Measurements from ENCODE around the gene NGFR.

Gene NGFR

DNA sequence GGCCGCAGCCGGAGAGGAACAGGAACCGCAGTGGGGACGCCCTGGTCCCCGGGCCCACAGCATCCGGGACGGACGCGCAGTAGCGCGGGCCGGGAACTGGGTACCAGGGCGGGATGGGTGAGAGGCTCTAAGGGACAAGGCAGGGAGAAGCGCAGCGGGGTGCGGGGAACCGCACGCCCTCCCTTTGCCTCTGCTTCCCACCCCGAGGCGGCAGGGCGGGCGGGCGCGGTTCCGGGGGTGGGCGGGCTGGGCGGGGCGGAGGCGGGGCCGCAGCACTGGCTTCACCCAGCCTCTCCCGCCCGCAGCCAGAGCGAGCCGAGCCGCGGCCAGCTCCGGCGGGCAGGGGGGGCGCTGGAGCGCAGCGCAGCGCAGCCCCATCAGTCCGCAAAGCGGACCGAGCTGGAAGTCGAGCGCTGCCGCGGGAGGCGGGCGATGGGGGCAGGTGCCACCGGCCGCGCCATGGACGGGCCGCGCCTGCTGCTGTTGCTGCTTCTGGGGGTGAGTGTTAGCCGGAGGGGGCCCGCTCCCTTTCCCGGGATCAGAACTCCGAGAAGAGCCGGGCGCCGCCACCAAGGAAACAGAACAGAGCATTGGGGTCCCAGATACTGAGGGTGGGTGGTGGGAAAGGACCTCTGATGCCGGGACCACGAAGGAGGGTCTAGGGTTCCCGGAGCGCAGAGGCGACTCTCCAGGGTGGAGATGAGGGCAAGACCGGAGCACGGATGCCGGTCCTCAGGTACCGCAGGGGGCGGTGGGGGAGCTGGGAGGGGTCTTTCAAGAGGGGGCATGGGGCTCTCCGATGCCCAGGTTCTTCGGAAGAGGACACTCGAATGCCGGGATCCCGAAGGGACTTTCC lies at the start of gene NGFR:
NGFR (plus strand) TSS at position 308 of the 856 bp plus-strand sequence; CDS start at position 433, 125 bp downstream.
- peak within 1 kb of the TSS; percentile 47 for H3K4me3 ChIP-seq (ENCODE audit: low read depth, low read length)
- no peak for DNase-seq (ENCODE audit: low read depth)

DNA sequence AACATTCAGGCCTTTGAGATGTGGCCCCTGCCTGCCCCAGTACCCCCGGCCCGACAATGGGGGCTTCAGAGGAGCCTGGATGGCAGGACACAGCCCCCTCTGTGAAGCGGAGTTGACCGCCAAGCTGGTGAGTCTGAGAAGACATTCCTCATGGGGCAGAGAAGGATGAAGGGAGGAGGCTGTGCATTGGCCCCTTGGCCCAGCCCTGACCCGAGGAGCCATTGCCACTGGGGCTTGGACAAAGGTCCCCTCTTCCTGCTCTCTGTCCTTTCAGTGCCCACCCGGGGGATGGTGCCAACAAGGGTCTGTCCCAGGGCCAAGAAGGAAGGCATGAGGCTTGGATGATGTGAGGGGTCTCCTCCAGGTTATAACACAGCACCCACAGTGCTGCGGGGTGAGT lies 49.5 kb upstream of the NGFR start:
- H3K4me3 ChIP-seq (ENCODE audit: low read depth, low read length) = no peak overlapping the region
- no peak for DNase-seq (ENCODE audit: low read depth)

GRCh38 chr17:49447628-49448302 lies 47.3 kb upstream of the NGFR start:
- no peak for DNase-seq (ENCODE audit: low read depth)
- H3K4me3 ChIP-seq (ENCODE audit: low read depth, low read length) = no peak overlapping the region

DNA sequence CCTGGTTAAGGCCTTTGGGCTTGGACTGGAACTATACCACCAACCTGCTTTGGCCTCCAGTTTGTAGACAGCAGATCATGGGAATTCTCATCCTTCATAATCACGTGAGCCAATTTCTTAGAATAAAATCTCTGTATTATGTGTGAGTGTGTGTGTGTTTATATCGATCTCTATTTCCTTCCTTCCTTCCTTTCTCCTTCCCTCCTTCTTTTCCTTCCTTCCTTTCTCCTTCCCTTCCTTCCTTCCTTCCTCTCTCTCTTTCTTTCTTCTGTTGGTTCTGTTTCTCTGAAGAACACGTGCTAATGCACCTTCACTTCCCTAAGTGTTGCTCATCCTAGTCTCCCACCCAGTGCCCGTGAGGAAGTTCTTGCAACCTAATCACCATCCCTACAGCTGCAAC lies 44.9 kb upstream of the NGFR start:
- no peak overlapping the region for H3K4me3 ChIP-seq (ENCODE audit: low read depth, low read length)
- no peak for DNase-seq (ENCODE audit: low read depth)

DNA sequence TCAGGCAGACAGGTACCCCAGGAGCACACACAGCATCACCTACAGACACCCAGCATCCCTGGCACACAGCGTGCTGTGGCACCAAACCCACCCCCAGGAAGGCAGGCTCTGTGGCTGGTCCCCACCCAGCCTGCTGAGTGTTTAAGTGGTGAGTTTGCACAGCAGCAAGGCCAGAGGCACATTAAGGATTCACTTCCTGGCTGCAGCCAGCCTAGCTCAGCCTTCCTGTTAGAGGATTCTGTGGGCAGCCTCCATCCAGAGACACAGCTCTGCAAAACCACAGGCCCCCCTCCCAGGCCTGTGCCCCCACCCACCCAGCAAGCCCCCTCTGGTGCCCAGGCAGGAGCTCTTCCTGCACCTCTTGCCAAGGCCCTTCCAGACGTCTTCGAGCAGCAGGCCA lies 44.4 kb upstream of the NGFR start:
- DNase-seq (ENCODE audit: low read depth) = no peak
- no peak overlapping the region for H3K4me3 ChIP-seq (ENCODE audit: low read depth, low read length)

DNA sequence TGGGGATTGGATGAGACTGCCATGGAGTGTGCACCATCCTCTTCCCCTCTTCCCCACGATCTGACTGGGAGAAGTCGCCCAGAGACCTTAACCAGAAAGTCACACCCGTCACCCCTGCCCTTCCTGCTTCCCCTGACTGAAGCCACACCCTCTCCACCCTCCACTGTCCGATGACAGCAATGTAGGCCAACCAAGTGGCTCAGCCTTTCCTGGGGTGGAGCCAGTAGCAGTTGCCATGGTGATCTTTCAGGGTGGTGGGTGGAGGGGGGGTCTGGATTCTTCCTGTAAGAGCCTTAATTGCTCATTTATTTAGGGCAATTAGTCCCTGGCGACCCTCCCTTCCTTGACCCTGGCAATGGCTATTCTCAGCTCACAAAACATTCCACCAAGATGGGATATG lies 42.9 kb upstream of the NGFR start:
- no peak for DNase-seq (ENCODE audit: low read depth)
- no peak overlapping the region for H3K4me3 ChIP-seq (ENCODE audit: low read depth, low read length)

DNA sequence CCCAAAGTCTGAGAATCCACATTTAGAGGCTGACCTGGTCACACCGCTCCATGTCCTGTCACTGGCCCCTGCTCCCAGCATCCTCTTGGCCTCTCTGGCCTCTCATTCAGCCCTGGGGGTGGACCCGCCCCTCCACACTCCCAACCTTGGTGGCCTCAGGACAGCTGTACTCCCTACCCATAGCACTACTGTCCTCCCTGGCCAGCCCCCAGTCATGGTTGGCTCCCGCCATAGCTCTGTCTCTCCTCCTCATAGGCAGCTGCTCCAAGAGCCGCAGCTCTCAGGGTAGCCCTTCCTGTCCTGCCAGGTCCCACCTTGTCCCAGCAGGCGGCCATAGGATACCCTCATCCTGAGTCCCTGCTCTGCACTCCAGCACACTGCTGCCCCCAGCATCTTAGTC lies 42.4 kb upstream of the NGFR start:
- H3K4me3 ChIP-seq (ENCODE audit: low read depth, low read length) = no peak overlapping the region
- no peak for DNase-seq (ENCODE audit: low read depth)

DNA sequence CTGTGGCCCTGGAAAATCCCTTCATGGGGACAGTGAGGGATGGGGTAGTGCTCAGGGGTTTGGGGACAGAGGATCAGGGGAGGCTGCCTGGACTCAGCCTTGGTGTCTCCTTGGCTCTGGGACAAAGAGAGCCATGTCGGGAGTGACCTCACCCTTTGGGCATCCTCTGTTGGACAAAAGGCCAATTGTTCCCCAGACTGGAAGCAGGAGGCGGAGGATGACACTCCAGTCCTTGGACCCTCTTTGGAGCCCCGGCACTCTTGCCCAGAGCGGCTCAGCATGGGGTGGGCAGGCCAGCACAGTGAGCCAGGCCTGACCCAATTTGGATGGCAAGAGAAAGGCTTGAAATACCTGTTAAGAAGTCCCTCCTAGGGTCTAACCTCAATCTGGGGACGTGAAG lies 41.0 kb upstream of the NGFR start:
- no peak for DNase-seq (ENCODE audit: low read depth)
- no peak overlapping the region for H3K4me3 ChIP-seq (ENCODE audit: low read depth, low read length)

GRCh38 chr17:49455272-49455861 lies 39.7 kb upstream of the NGFR start:
- no peak overlapping the region for H3K4me3 ChIP-seq (ENCODE audit: low read depth, low read length)
- DNase-seq (ENCODE audit: low read depth) = no peak

GRCh38 chr17:49456183-49456965 lies 38.7 kb upstream of the NGFR start:
- peak; percentile 75 for DNase-seq (ENCODE audit: low read depth)
- no peak overlapping the region for H3K4me3 ChIP-seq (ENCODE audit: low read depth, low read length)

GRCh38 chr17:49457564-49458535 lies 37.2 kb upstream of the NGFR start:
- no peak overlapping the region for H3K4me3 ChIP-seq (ENCODE audit: low read depth, low read length)
- DNase-seq (ENCODE audit: low read depth) = no peak

- DNase-seq (ENCODE audit: low read depth) = no peak
- H3K4me3 ChIP-seq (ENCODE audit: low read depth, low read length) = no peak overlapping the region
Observed at GRCh38 chr17:49459401-49459984, 35.6 kb upstream of the NGFR start.

- H3K4me3 ChIP-seq (ENCODE audit: low read depth, low read length) = no peak overlapping the region
- no peak for DNase-seq (ENCODE audit: low read depth)
Observed at GRCh38 chr17:49460401-49460800, 34.7 kb upstream of the NGFR start.

- DNase-seq (ENCODE audit: low read depth) = no peak
- H3K4me3 ChIP-seq (ENCODE audit: low read depth, low read length) = no peak overlapping the region
Observed at GRCh38 chr17:49461580-49461979, 33.5 kb upstream of the NGFR start.

DNA sequence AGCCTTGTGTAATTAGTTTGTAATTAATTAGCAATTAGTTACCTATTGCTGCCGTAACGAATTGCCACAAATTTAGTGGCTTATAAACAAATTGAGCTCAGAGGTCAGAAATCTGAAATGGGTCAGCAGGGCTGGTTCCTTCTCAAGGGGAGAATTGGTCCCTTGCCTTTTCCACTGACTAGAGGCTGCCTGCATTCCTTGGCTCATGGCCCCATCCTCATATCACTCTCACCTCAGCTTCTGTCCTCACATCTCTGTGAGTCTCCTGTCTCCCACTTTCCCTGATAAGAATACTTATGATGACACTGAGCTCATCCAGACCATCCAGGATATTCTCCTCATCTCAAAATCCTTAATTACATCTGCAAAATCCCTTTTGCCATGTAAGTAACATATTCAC lies 31.0 kb upstream of the NGFR start:
- H3K4me3 ChIP-seq (ENCODE audit: low read depth, low read length) = no peak overlapping the region
- DNase-seq (ENCODE audit: low read depth) = no peak

GRCh38 chr17:49465331-49465903 lies 29.7 kb upstream of the NGFR start:
- H3K4me3 ChIP-seq (ENCODE audit: low read depth, low read length) = no peak overlapping the region
- DNase-seq (ENCODE audit: low read depth) = no peak

DNA sequence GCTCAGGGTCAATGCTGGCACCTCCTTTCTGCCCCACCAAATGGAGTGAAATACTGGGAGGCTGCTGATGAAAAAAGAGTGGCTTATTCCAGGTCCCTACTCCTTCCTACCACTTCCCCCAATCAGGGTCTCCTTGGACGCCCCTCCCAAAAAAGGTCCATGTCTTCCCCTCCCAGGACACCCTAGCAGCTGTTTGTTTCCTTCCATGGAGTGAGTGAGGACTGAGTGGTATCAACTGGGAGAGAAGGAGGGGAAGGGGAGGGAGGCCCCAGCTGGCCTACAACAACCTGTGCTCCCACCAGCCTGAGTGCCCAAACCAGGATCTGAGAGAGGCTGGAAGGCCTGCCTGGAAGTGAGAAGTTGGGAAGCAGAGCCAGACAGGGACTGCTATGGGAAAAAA lies 28.7 kb upstream of the NGFR start:
- DNase-seq (ENCODE audit: low read depth) = no peak
- no peak overlapping the region for H3K4me3 ChIP-seq (ENCODE audit: low read depth, low read length)

DNA sequence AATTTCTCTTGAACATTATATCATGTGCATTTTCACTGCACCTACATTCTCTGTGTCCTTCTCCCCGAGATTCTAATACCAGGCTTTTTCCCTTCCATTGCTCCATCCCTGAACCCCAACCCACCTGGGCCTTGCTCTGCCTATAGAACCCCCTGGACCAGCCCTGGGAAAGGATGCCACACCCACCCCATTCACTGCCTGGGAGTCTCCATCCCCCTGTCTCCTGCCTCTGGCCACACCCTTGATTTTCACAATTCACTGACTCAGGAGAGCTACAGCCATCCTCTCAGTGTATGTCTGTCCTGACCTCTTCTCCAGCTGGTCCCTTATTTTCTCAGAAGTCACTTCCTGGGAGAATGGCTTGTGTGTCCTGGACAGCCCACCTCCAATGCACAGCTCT lies 27.9 kb upstream of the NGFR start:
- DNase-seq (ENCODE audit: low read depth) = no peak

More for the DNA sequence above, 27.9 kb upstream of the NGFR start:
- no peak overlapping the region for H3K4me3 ChIP-seq (ENCODE audit: low read depth, low read length)

Measured in skeletal muscle cell (primary cell).